Sigmoid colon (tissue), 4 donors: ENCODE data around the gene LARP4B.

Source experiments
- CTCF ChIP-seq, 4 experiments: fragments of 450-650 bp in 3 of 4; fragments of 200-600 bp in 1 of 4; IDR thresholded peaks; one replicate each; pipeline ENCODE4 v1.5.1; 2016 to 2019; ENCODE audit warnings: antibody characterized with exemption in 4 of 4, mild to moderate bottlenecking in 3 of 4, moderate library complexity in 2 of 4
- POLR2AphosphoS5 ChIP-seq, 4 donors: sonication (generic); formaldehyde crosslinking; IDR thresholded peaks; one replicate each; pipeline ENCODE4 v1.6.1; 2017; ENCODE audit warnings: antibody characterized with exemption in 4 of 4

GRCh38 chr10:785089-785860 lies 146.2 kb downstream of the LARP4B start:
- TF ChIP-seq CTCF (IDR thresholded peaks at IDR 0.05): peak in 1 of 4 experiments; percentile 19
- no peak for TF ChIP-seq POLR2AphosphoS5 (IDR thresholded peaks at IDR 0.05)
